ENCODE data around the gene MTCL1.

Gene MTCL1

DNA sequence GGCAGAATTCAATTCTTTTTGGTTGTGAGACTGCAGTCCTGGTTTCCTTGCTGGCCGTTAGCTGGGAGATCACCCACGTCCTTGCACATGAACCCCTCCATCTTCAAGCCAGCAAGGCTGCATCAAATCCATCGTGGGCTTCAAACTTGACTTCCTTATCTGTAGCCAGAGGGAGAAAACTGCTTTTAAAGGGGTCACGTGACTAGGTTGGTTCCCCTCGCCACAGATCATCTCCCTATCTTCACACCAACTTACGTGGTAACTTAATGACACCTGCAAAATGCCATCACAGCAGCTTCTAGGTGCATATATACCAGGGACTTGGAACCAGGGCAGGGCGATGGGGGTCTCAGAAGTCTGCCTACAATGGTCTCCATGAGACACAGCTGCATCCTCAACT lies 169.5 kb downstream of the MTCL1 start:
- no peak for DNase-seq

DNA sequence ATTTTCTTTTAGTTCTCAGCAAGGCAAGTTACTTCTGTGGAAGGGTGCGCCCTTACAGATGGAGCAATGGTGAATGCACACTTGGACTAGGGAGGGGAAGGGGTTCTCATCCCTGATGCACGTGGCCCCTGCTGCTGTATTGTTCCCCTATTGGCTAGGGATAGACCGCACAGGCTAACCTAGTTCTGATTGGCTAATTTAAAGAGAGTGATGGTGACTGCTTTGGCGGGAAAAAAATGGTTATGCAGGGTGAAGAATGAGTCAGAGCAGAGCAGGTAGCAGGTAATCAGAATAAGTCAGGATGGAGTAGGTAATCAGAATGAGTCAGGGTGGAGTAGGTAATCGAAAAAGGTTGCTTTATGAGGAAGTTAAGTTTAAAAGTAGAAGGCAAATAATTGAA lies 171.5 kb downstream of the MTCL1 start:
- DNase-seq: no peak

DNA sequence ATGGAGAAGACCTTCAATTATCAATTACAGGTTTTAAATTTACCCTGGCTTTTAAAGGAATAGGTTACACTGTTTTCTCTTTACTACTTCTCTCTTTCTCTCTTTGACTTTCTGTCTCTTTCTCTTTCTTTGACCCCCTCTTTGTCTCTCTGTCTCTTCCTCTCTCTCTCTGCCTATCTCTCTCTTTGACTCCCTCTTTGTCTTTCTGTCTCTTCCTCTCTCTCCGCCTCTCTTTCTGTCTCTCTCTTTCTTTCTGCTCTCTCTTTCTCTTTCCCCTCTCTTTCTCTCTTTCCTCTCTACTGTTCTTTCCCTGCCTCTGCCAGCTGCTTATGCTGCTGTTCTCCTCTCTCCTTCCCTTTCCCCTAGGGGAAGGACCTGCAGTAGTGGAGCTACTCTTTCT lies 175.7 kb downstream of the MTCL1 start:
- no peak for DNase-seq
